ENCODE measurements around the gene ETHE1.

ETHE1 gene

GRCh38 chr19:43486412-43486811 is 40.6 kb downstream of the ETHE1 start:
- no peak for DNase-seq

GRCh38 chr19:43485951-43486350 is 41.0 kb downstream of the ETHE1 start:
- no peak for DNase-seq

GRCh38 chr19:43483281-43483680 is 43.7 kb downstream of the ETHE1 start:
- no peak for DNase-seq

- no peak for DNase-seq
These were observed 44.8 kb downstream of the ETHE1 start for GRCh38 chr19:43482193-43482592.

GRCh38 chr19:43481701-43482100 is 45.3 kb downstream of the ETHE1 start:
- no peak for DNase-seq

GRCh38 chr19:43480574-43480973 is 46.4 kb downstream of the ETHE1 start:
- DNase-seq = no peak

- no peak for DNase-seq
These were observed 46.9 kb downstream of the ETHE1 start for GRCh38 chr19:43479961-43480561.

- no peak for DNase-seq
These were observed 47.8 kb downstream of the ETHE1 start for GRCh38 chr19:43479226-43479625.

GRCh38 chr19:43478323-43478722 is 48.7 kb downstream of the ETHE1 start:
- no peak for DNase-seq

GRCh38 chr19:43476606-43477005 is 50.4 kb downstream of the ETHE1 start:
- no peak for DNase-seq

- DNase-seq = peak; percentile 45
These were observed 51.9 kb downstream of the ETHE1 start for GRCh38 chr19:43474986-43475705.

- DNase-seq = no peak
These were observed 52.5 kb downstream of the ETHE1 start for GRCh38 chr19:43474487-43474886.

GRCh38 chr19:43471091-43471490 is 55.9 kb downstream of the ETHE1 start:
- DNase-seq = no peak

GRCh38 chr19:43470288-43470687 is 56.7 kb downstream of the ETHE1 start:
- DNase-seq = no peak

- no peak for DNase-seq
These were observed 57.9 kb downstream of the ETHE1 start for GRCh38 chr19:43469160-43469480.

GRCh38 chr19:43468354-43469159 is 58.4 kb downstream of the ETHE1 start:
- no peak for DNase-seq

- DNase-seq = no peak
These were observed 59.3 kb downstream of the ETHE1 start for GRCh38 chr19:43467730-43468129.

- DNase-seq = no peak
These were observed 59.7 kb downstream of the ETHE1 start for GRCh38 chr19:43467276-43467675.

GRCh38 chr19:43466793-43467192 is 60.2 kb downstream of the ETHE1 start:
- no peak for DNase-seq

- no peak for DNase-seq
These were observed 61.4 kb downstream of the ETHE1 start, which contains the start of gene LYPD3 for GRCh38 chr19:43465468-43466120. LYPD3 (minus strand) TSS chr19:43465608; CDS start chr19:43465571, 37 bp downstream.

GRCh38 chr19:43464134-43464775 is 62.7 kb downstream of the ETHE1 start:
- DNase-seq = no peak

GRCh38 chr19:43463381-43464133 is 63.4 kb downstream of the ETHE1 start:
- DNase-seq = no peak
